Raji (cell line): ENCODE measurements around the gene DSTYK.

ENCODE experiments used
- POLR2A ChIP-seq: IDR thresholded peaks from 2 replicates; pipeline ENCODE4 v1.6.1; 2011; ENCODE audit warnings: low read depth, low read length, control low read depth; ENCODE audit not compliant: insufficient read depth

The DSTYK gene

GRCh38 chr1:205205055-205205454 is 6.4 kb downstream of the DSTYK start:
- no peak for TF ChIP-seq POLR2A

- no peak for TF ChIP-seq POLR2A
These were observed 7.0 kb downstream of the DSTYK start for GRCh38 chr1:205204552-205204951.

- no peak for TF ChIP-seq POLR2A
These were observed 11.6 kb downstream of the DSTYK start for GRCh38 chr1:205199931-205200299.

GRCh38 chr1:205199090-205199930 is 12.2 kb downstream of the DSTYK start:
- no peak for TF ChIP-seq POLR2A

GRCh38 chr1:205192287-205192686 is 19.2 kb downstream of the DSTYK start:
- TF ChIP-seq POLR2A, result no peak

- no peak for TF ChIP-seq POLR2A
These were observed 19.9 kb downstream of the DSTYK start for GRCh38 chr1:205191622-205192021.

- no peak for TF ChIP-seq POLR2A
These were observed 20.5 kb downstream of the DSTYK start for GRCh38 chr1:205190845-205191577.

GRCh38 chr1:205189131-205189530 is 22.4 kb downstream of the DSTYK start:
- TF ChIP-seq POLR2A, result no peak

- no peak for TF ChIP-seq POLR2A
These were observed 22.9 kb downstream of the DSTYK start for GRCh38 chr1:205188596-205188995.

- no peak for TF ChIP-seq POLR2A
These were observed 23.4 kb downstream of the DSTYK start for GRCh38 chr1:205188098-205188497.

- no peak for TF ChIP-seq POLR2A
These were observed 24.1 kb downstream of the DSTYK start for GRCh38 chr1:205187420-205187819.

GRCh38 chr1:205186191-205186590 is 25.3 kb downstream of the DSTYK start:
- no peak for TF ChIP-seq POLR2A

GRCh38 chr1:205183676-205184335 is 27.7 kb downstream of the DSTYK start:
- TF ChIP-seq POLR2A, result no peak

GRCh38 chr1:205182930-205183329 is 28.6 kb downstream of the DSTYK start:
- TF ChIP-seq POLR2A, result no peak

- no peak for TF ChIP-seq POLR2A
These were observed 31.7 kb downstream of the DSTYK start for GRCh38 chr1:205179842-205180241.

GRCh38 chr1:205172729-205173366 is 38.7 kb downstream of the DSTYK start:
- no peak for TF ChIP-seq POLR2A

GRCh38 chr1:205171369-205171768 is 40.1 kb downstream of the DSTYK start:
- no peak for TF ChIP-seq POLR2A
